ENCODE data around the gene NEURL1. TPM values are rescaled to one million over a fixed set of nuclear protein-coding genes. Genes with fewer than 3 reads are reported as not detected.
"Not testable (repeated sequence)": the region's sequence is repeated elsewhere in the genome, so short reads cannot be mapped to it uniquely, and the experiment has no call there.

NEURL1 gene
- total RNA-seq, 1 donor from 2014 or later = 0.93 TPM

- POLR2A ChIA-PET = no interaction called here
- H3K36me3 Mint-ChIP-seq (ENCODE audit: low read depth) = no peaks in the 10 kb centered on the region
- CTCF ChIA-PET = no interaction called here
- ATAC-seq (ENCODE audit: low read depth) (no peak), DNase-seq (no peak)
- H3K4me3 Mint-ChIP-seq = no peak overlapping the region
- intact Hi-C loops (cut with micrococcal nuclease) = no loop called here
- peaks cover 22% of the 10 kb centered on the region for H3K27me3 Mint-ChIP-seq
- H3K9me3 Mint-ChIP-seq = peaks cover 13% of the 10 kb centered on the region
- no peak overlapping the region for H3K27ac Mint-ChIP-seq
- no peaks in the 10 kb centered on the region for H3K4me1 Mint-ChIP-seq
- TF ChIP-seq, protein P1, sequence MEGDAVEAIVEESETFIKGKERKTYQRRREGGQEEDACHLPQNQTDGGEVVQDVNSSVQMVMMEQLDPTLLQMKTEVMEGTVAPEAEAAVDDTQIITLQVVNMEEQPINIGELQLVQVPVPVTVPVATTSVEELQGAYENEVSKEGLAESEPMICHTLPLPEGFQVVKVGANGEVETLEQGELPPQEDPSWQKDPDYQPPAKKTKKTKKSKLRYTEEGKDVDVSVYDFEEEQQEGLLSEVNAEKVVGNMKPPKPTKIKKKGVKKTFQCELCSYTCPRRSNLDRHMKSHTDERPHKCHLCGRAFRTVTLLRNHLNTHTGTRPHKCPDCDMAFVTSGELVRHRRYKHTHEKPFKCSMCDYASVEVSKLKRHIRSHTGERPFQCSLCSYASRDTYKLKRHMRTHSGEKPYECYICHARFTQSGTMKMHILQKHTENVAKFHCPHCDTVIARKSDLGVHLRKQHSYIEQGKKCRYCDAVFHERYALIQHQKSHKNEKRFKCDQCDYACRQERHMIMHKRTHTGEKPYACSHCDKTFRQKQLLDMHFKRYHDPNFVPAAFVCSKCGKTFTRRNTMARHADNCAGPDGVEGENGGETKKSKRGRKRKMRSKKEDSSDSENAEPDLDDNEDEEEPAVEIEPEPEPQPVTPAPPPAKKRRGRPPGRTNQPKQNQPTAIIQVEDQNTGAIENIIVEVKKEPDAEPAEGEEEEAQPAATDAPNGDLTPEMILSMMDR (IDR thresholded peaks at IDR 0.05) = no peak
These were observed 30.2 kb downstream of the NEURL1 start for GRCh38 chr10:103523683-103524082.

GRCh38 chr10:103525901-103526300 is 32.4 kb downstream of the NEURL1 start:
- Mint-ChIP-seq H3K9me3 (peaks cover 15% of the 10 kb centered on the region), H3K27ac (no peak overlapping the region), H3K4me3 (no peak overlapping the region), H3K36me3 (ENCODE audit: low read depth) (no peaks in the 10 kb centered on the region), H3K27me3 (peaks cover 21% of the 10 kb centered on the region), H3K4me1 (no peaks in the 10 kb centered on the region)
- no peak for ATAC-seq (ENCODE audit: low read depth)
- intact Hi-C loops (cut with micrococcal nuclease) = no loop called here
- ChIA-PET POLR2A (no interaction called here), CTCF (no interaction called here)
- no peak for DNase-seq
- TF ChIP-seq, protein P1 (IDR thresholded peaks at IDR 0.05) = no peak

GRCh38 chr10:103527476-103527875 is 34.0 kb downstream of the NEURL1 start:
- ATAC-seq (ENCODE audit: low read depth); DNase-seq; H3K36me3 Mint-ChIP-seq (ENCODE audit: low read depth); intact Hi-C loops (cut with micrococcal nuclease); H3K4me3 Mint-ChIP-seq; H3K27ac Mint-ChIP-seq; H3K4me1 Mint-ChIP-seq; POLR2A ChIA-PET; CTCF ChIA-PET: not testable (repeated sequence)
- H3K9me3 Mint-ChIP-seq = peaks cover 19% of the 10 kb centered on the region
- peaks cover 19% of the 10 kb centered on the region for H3K27me3 Mint-ChIP-seq

- no peaks in the 10 kb centered on the region for H3K4me1 Mint-ChIP-seq
- TF ChIP-seq, protein P1 (IDR thresholded peaks at IDR 0.05) = no peak
- ChIA-PET POLR2A (interaction anchor here (0.7 kb wide), 1 partner anchor 93 kb away, joined by 5 read pairs; no protein-coding TSS in a partner anchor), CTCF (no interaction called here)
- intact Hi-C loops (cut with micrococcal nuclease) = no loop called here
- no peak for ATAC-seq (ENCODE audit: low read depth)
- H3K27ac Mint-ChIP-seq = no peak overlapping the region
- H3K4me3 Mint-ChIP-seq = no peak overlapping the region
- no peak for DNase-seq
- no peaks in the 10 kb centered on the region for H3K36me3 Mint-ChIP-seq (ENCODE audit: low read depth)
- H3K9me3 Mint-ChIP-seq = peaks cover 19% of the 10 kb centered on the region
- H3K27me3 Mint-ChIP-seq = peaks cover 19% of the 10 kb centered on the region
These were observed 35.0 kb downstream of the NEURL1 start for GRCh38 chr10:103528549-103528948.

DNA sequence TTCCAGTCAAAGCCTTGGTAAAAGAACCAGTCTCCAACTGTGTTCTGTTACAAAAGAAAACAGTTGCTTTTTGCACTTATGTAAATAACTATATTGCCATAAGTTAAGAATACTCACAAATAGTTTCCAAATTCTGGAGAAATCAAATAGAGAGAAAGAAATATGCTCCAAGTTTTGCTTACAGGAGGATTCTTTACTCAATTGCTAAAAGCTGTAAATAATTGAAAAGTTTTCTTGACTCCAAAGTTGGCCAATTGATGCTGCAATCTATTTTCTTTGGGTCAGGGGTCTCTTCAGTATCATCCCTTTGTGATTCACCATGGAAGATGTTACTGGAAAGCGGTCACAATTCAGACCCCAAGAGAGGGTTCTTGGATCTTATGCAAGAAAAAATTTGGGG is 36.0 kb downstream of the NEURL1 start:
- Mint-ChIP-seq H3K4me1 (no peaks in the 10 kb centered on the region), H3K27ac (no peak overlapping the region), H3K27me3 (peaks cover 26% of the 10 kb centered on the region), H3K4me3 (no peak overlapping the region), H3K36me3 (ENCODE audit: low read depth) (no peaks in the 10 kb centered on the region), H3K9me3 (peaks cover 25% of the 10 kb centered on the region)
- ATAC-seq (ENCODE audit: low read depth) = no peak
- POLR2A ChIA-PET = no interaction called here
- TF ChIP-seq, protein P1 (IDR thresholded peaks at IDR 0.05) = no peak
- DNase-seq = no peak
- intact Hi-C loops (cut with micrococcal nuclease) = no loop called here
- CTCF ChIA-PET = no interaction called here

GRCh38 chr10:103533827-103534226 is 40.3 kb downstream of the NEURL1 start:
- TF ChIP-seq, protein P1 (IDR thresholded peaks at IDR 0.05) = no peak
- DNase-seq (no peak), ATAC-seq (ENCODE audit: low read depth) (no peak)
- Mint-ChIP-seq H3K4me1 (no peaks in the 10 kb centered on the region), H3K9me3 (peaks cover 12% of the 10 kb centered on the region), H3K27ac (no peak overlapping the region), H3K36me3 (ENCODE audit: low read depth) (no peaks in the 10 kb centered on the region), H3K27me3 (peaks cover 21% of the 10 kb centered on the region), H3K4me3 (no peak overlapping the region)
- POLR2A ChIA-PET = no interaction called here
- intact Hi-C loops (cut with micrococcal nuclease) = no loop called here
- CTCF ChIA-PET = no interaction called here
